Measurements from ENCODE around the gene CYSTM1.
"Not testable (repeated sequence)": the region's sequence is repeated elsewhere in the genome, so short reads cannot be mapped to it uniquely, and the experiment has no call there.

The CYSTM1 gene

GRCh38 chr5:140196115-140196814 lies 21.3 kb downstream of the CYSTM1 start:
- no peak overlapping the region for H3K27ac ChIP-seq
- TF ChIP-seq, protein P1, sequence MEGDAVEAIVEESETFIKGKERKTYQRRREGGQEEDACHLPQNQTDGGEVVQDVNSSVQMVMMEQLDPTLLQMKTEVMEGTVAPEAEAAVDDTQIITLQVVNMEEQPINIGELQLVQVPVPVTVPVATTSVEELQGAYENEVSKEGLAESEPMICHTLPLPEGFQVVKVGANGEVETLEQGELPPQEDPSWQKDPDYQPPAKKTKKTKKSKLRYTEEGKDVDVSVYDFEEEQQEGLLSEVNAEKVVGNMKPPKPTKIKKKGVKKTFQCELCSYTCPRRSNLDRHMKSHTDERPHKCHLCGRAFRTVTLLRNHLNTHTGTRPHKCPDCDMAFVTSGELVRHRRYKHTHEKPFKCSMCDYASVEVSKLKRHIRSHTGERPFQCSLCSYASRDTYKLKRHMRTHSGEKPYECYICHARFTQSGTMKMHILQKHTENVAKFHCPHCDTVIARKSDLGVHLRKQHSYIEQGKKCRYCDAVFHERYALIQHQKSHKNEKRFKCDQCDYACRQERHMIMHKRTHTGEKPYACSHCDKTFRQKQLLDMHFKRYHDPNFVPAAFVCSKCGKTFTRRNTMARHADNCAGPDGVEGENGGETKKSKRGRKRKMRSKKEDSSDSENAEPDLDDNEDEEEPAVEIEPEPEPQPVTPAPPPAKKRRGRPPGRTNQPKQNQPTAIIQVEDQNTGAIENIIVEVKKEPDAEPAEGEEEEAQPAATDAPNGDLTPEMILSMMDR (IDR thresholded peaks at IDR 0.05): no peak
- no peak for DNase-seq (ENCODE audit: low spot score)
- H3K4me3 ChIP-seq: no peak overlapping the region

DNA sequence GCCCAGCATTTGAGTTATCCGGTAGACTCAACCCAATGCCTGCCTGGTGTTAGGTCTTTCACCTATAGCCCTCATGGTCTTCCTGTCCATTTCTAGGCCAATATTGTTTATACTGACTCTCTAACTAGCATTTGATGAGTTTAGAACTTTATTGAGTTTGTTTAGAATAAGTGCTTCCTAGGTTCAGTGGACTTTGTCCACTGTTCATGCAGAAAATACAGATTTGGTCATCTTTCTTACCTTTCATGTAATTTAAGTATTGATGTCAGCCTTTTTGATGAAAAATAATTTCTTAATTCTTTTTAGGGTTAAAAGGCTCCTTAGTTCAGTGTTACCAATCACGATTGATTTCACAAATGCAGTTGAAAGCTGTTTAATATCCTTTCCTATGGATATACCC lies 22.0 kb downstream of the CYSTM1 start:
- no peak for DNase-seq (ENCODE audit: low spot score)
- TF ChIP-seq, protein P1 (IDR thresholded peaks at IDR 0.05): no peak
- H3K4me3 ChIP-seq: no peak overlapping the region
- H3K27ac ChIP-seq: no peak overlapping the region

GRCh38 chr5:140198915-140199314 lies 23.9 kb downstream of the CYSTM1 start:
- H3K4me3 ChIP-seq; H3K27ac ChIP-seq; DNase-seq (ENCODE audit: low spot score): not testable (repeated sequence)

DNA sequence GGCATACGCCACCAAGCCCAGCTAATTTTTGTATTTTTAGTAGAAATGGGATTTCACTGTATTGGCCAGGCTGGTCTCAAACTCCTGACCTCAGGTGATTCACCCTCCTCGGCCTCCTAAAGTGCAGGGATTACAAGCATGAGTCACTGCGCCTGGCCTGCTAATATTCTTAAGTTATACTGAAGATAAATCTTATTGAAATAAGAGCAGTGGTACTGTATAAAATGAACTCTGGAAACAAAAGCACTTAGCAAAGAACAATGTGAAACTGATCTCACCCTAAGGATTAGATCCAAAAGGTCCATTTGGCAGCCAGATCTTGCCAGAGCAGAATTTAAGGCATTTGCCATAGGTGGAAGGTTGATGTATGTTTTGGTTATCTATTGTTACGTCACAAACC lies 27.1 kb downstream of the CYSTM1 start:
- Histone ChIP-seq H3K27ac (no peak overlapping the region), H3K4me3 (no peak overlapping the region)
- DNase-seq (ENCODE audit: low spot score): no peak
- TF ChIP-seq, protein P1 (IDR thresholded peaks at IDR 0.05): no peak

DNA sequence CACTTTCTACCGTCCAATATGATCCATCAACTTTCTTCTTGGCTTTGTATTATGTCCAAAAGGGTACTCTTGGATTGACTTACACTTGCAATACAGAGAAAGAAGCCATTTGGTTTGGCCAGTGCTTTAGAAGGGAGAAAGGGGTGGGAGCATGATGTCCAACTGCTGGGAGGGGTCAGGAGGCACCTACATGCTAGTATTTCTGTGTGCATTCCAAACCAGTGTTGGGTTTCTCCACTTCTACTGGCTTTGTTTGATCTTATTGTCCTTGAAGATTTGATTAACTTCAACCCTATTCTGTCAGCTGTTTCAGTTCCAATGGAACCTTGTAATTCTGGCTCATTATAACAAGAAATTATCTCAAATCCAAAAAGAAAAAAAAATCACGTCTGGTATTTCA lies 27.6 kb downstream of the CYSTM1 start:
- DNase-seq (ENCODE audit: low spot score): no peak
- no peak overlapping the region for H3K27ac ChIP-seq
- TF ChIP-seq, protein P1 (IDR thresholded peaks at IDR 0.05): no peak
- no peak overlapping the region for H3K4me3 ChIP-seq

DNA sequence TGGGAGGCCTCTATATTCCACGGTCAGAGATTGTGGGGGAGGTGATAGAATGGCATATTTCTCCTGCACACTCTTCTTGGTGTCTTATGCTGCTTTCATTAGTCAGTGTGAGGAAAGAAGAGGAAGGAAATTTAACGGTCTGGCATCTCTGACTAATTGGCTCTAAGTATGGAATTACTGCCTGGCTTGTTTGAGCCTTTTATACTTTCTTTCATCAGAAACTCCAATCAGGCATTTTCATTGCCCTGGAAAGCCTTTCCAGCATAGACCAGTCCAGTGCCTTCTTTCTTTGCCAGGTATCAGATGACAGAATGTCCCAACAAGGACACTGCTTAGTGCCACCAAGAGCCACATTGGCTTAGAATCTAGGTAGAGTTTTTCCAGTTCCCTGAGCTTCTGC lies 30.2 kb downstream of the CYSTM1 start:
- no peak overlapping the region for H3K27ac ChIP-seq
- no peak for DNase-seq (ENCODE audit: low spot score)
- H3K4me3 ChIP-seq: no peak overlapping the region
- TF ChIP-seq, protein P1 (IDR thresholded peaks at IDR 0.05): no peak

DNA sequence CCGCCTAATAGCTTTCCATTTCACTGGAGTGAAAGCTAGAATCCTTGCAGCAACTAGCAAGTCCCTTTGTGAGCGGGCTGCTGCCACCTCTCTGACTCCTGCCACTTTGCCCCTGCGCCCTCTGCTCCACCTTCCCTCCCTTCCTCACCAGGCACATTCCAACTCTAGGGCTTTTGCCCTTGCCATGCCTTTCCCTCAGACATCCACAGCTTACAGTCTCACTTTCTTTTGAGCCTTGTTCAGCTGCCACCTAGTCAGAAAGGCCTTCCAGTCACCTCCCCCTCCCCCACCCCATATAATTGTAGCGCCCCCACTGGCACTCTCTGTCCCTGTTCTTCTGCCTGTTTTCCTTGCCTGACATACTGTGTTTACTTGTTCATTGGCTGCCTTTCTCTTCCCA lies 31.0 kb downstream of the CYSTM1 start:
- Histone ChIP-seq H3K4me3 (no peak overlapping the region), H3K27ac (no peak overlapping the region)
- DNase-seq (ENCODE audit: low spot score): no peak
- TF ChIP-seq, protein P1 (IDR thresholded peaks at IDR 0.05): no peak
